Inflammatory macrophage treated with lipopolysaccharide for 4 hours (primary cell): ENCODE results near the gene ZNF618.

Experiments
- DNase-seq: peaks from one replicate; pipeline ENCODE4 v3.0.0-alpha.2; 2020

The ZNF618 gene

GRCh38 chr9:113885183-113886025, 9.3 kb downstream of the ZNF618 start:
- no peak for DNase-seq

- DNase-seq: peak; percentile 27
Measured at GRCh38 chr9:113886026-113886369, 9.9 kb downstream of the ZNF618 start.

- DNase-seq: peak; percentile 87
Measured at GRCh38 chr9:113886466-113886865, 10.4 kb downstream of the ZNF618 start.

- peak; percentile 81 for DNase-seq
Measured at GRCh38 chr9:113886933-113887332, 10.8 kb downstream of the ZNF618 start.

GRCh38 chr9:113887436-113887835, 11.3 kb downstream of the ZNF618 start:
- DNase-seq: no peak

GRCh38 chr9:113888336-113888735, 12.2 kb downstream of the ZNF618 start:
- no peak for DNase-seq

GRCh38 chr9:113888976-113889375, 12.9 kb downstream of the ZNF618 start:
- no peak for DNase-seq

- DNase-seq: no peak
Measured at GRCh38 chr9:113890704-113891103, 14.6 kb downstream of the ZNF618 start.

GRCh38 chr9:113892861-113893491, 16.9 kb downstream of the ZNF618 start:
- DNase-seq: no peak

GRCh38 chr9:113894166-113894565, 18.1 kb downstream of the ZNF618 start:
- DNase-seq: no peak

GRCh38 chr9:113895526-113895925, 19.4 kb downstream of the ZNF618 start:
- DNase-seq: no peak

- DNase-seq: no peak
Measured at GRCh38 chr9:113896713-113897112, 20.6 kb downstream of the ZNF618 start.

- peak; percentile 26 for DNase-seq
Measured at GRCh38 chr9:113898151-113898550, 22.0 kb downstream of the ZNF618 start.

- DNase-seq: no peak
Measured at GRCh38 chr9:113898596-113898995, 22.5 kb downstream of the ZNF618 start.

- no peak for DNase-seq
Measured at GRCh38 chr9:113899205-113899604, 23.1 kb downstream of the ZNF618 start.

- DNase-seq: no peak
Measured at GRCh38 chr9:113901221-113901688, 25.1 kb downstream of the ZNF618 start.

- DNase-seq: no peak
Measured at GRCh38 chr9:113903514-113904077, 27.5 kb downstream of the ZNF618 start.

- DNase-seq: peak; percentile 88
Measured at GRCh38 chr9:113906411-113907110, 30.5 kb downstream of the ZNF618 start.

- DNase-seq: peak; percentile 77
Measured at GRCh38 chr9:113907282-113907681, 31.2 kb downstream of the ZNF618 start.

- no peak for DNase-seq
Measured at GRCh38 chr9:113909421-113909820, 33.3 kb downstream of the ZNF618 start.

- no peak for DNase-seq
Measured at GRCh38 chr9:113910036-113910639, 34.0 kb downstream of the ZNF618 start.

- no peak for DNase-seq
Measured at GRCh38 chr9:113911850-113912557, 35.9 kb downstream of the ZNF618 start.
